ENCODE data around the gene LRRIQ1.

Gene LRRIQ1

DNA sequence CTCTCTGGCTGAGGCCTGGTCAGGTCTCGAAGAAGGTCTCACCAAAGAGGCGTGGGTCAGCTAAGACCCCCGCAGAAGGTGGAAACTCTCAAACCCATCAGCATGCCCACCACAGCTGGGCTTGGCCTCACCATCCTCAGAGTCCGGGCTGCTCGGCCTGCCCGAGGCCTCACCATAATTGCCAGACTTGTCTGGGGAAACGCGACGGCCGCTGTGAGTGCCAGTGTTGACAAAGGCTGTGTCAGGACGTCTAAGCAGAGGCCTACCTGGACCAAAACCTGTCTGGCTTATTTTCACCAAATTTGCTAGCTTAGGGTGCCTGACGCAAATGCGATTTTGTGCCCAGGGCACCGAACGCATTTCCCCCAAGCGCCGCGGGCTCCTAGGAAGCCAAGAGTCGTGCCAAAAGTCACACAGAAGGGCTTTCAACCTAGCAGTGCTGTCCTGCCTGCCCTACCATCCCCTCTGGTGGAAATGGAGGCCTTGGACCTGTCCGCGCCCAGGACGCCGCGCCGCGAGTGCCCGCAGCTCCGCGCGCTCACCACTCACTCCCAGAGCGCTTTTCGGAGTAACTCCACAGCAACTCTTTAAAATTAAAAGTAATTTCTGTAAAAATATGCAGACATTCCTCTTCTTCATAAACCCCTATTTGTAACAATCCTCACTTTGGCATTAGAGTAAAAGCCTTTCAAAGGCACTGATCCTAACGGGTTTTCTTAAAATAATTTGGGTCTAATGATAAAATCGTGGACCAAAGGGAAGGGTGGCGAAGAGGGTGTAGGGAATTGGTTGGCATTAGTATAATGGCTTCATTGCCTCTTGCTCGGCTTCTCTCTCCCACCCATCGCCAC, 242.7 kb downstream of the LRRIQ1 start:
- Histone ChIP-seq H3K9ac (ENCODE audit: low read length) (no peak overlapping the region), H3F3A (ENCODE audit: insufficient read depth) (no peaks in the 10 kb centered on the region), H3K9me2 (replicated peaks; ENCODE audit: insufficient read depth, low read length) (no peaks in the 10 kb centered on the region), H3K4me2 (ENCODE audit: low read depth, low read length, poor library complexity, severe bottlenecking) (no peak overlapping the region), H3K4me3 (ENCODE audit: insufficient read depth, low read length, poor library complexity, severe bottlenecking) (no peak overlapping the region), H3K36me3 (ENCODE audit: low read length) (no peaks in the 10 kb centered on the region), H2AFZ (ENCODE audit: low read depth, low read length, severe bottlenecking) (no peak overlapping the region), H4K20me1 (ENCODE audit: low read depth, low read length) (no peaks in the 10 kb centered on the region), H3K27me3 (ENCODE audit: low read length) (no peaks in the 10 kb centered on the region), H3K79me2 (ENCODE audit: insufficient read depth, low read length) (no peaks in the 10 kb centered on the region), H3K27ac (ENCODE audit: low read depth, low read length) (no peak overlapping the region), H3K9me3 (ENCODE audit: insufficient read depth, low read length) (no peaks in the 10 kb centered on the region)
- TF ChIP-seq EZH2phosphoT487 (conservative IDR thresholded peaks at IDR 0.05; ENCODE audit: low read length) (no peak), CTCF (IDR thresholded peaks at IDR 0.05; ENCODE audit: insufficient read depth, low read length, poor library complexity, severe bottlenecking) (no peak)

- H3K9me2 ChIP-seq (replicated peaks; ENCODE audit: insufficient read depth, low read length): no peaks in the 10 kb centered on the region
- no peak for TF ChIP-seq EZH2phosphoT487 (conservative IDR thresholded peaks at IDR 0.05; ENCODE audit: low read length)
- no peak for TF ChIP-seq CTCF (IDR thresholded peaks at IDR 0.05; ENCODE audit: insufficient read depth, low read length, poor library complexity, severe bottlenecking)
- no peaks in the 10 kb centered on the region for H3K27me3 ChIP-seq (ENCODE audit: low read length)
- no peaks in the 10 kb centered on the region for H4K20me1 ChIP-seq (ENCODE audit: low read depth, low read length)
- H3K4me3 ChIP-seq (ENCODE audit: insufficient read depth, low read length, poor library complexity, severe bottlenecking): no peak overlapping the region
- no peak overlapping the region for H3K27ac ChIP-seq (ENCODE audit: low read depth, low read length)
- no peaks in the 10 kb centered on the region for H3K36me3 ChIP-seq (ENCODE audit: low read length)
- H3F3A ChIP-seq (ENCODE audit: insufficient read depth): no peaks in the 10 kb centered on the region
- H3K4me2 ChIP-seq (ENCODE audit: low read depth, low read length, poor library complexity, severe bottlenecking): no peak overlapping the region
- H3K9me3 ChIP-seq (ENCODE audit: insufficient read depth, low read length): no peaks in the 10 kb centered on the region
- no peak overlapping the region for H3K9ac ChIP-seq (ENCODE audit: low read length)
- H3K79me2 ChIP-seq (ENCODE audit: insufficient read depth, low read length): no peaks in the 10 kb centered on the region
- no peak overlapping the region for H2AFZ ChIP-seq (ENCODE audit: low read depth, low read length, severe bottlenecking)
Observed at GRCh38 chr12:85279449-85280164, 243.5 kb downstream of the LRRIQ1 start.

DNA sequence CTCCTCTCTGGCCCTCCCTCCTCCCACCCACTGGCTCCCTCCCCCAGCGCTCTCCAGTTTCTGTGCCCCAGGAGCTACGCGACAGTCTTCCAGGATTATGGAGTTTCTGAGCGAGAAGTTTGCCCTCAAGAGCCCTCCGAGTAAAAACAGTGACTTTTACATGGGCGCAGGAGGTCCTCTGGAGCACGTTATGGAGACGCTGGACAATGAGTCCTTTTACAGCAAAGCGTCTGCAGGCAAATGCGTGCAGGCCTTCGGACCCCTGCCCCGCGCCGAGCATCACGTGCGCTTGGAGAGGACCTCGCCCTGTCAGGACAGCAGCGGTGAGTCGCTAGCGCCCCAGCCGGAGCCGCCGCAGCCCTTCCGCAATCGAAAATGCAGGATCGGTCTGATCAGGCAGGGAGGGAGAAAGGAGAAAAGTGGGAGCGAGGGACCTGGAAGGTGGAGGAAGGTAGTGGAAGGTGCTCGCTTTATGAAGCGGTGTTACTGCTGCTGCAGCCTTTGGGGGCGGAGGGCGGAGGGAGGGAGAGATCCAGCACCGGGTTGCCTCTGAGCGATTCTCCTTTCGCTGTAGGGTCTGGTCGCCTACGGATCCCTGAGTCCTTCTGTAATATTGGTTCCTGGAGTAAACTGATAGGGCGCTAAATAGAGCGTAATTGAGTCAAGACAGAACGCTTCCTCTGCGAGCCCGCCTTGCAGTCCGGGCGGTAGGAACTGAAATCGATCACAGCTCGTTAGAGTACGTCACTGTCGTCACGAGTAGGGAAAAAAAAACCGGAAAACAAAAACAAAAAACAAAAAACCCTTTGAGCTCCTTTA, 244.2 kb downstream of the LRRIQ1 start, which contains the start of gene ALX1:
ALX1 (plus strand) TSS at position 56 of the 819 bp plus-strand sequence; CDS start at position 98, 42 bp downstream.
- Histone ChIP-seq H3K36me3 (ENCODE audit: low read length) (no peaks in the 10 kb centered on the region), H3K9me3 (ENCODE audit: insufficient read depth, low read length) (no peaks in the 10 kb centered on the region), H3K79me2 (ENCODE audit: insufficient read depth, low read length) (no peaks in the 10 kb centered on the region), H3K9ac (ENCODE audit: low read length) (no peak within 1 kb of the TSS), H3K27me3 (ENCODE audit: low read length) (no peaks in the 10 kb centered on the region), H3K9me2 (replicated peaks; ENCODE audit: insufficient read depth, low read length) (no peaks in the 10 kb centered on the region), H3K27ac (ENCODE audit: low read depth, low read length) (no peak within 1 kb of the TSS), H3F3A (ENCODE audit: insufficient read depth) (no peaks in the 10 kb centered on the region), H4K20me1 (ENCODE audit: low read depth, low read length) (no peaks in the 10 kb centered on the region), H2AFZ (ENCODE audit: low read depth, low read length, severe bottlenecking) (no peak within 1 kb of the TSS), H3K4me2 (ENCODE audit: low read depth, low read length, poor library complexity, severe bottlenecking) (no peak within 1 kb of the TSS), H3K4me3 (ENCODE audit: insufficient read depth, low read length, poor library complexity, severe bottlenecking) (no peak within 1 kb of the TSS)
- TF ChIP-seq CTCF (IDR thresholded peaks at IDR 0.05; ENCODE audit: insufficient read depth, low read length, poor library complexity, severe bottlenecking): no peak
- no peak for TF ChIP-seq EZH2phosphoT487 (conservative IDR thresholded peaks at IDR 0.05; ENCODE audit: low read length)

Measured in SU-DHL-6 (cell line).